Measurements from ENCODE around the gene C5orf63.

C5orf63 gene

GRCh38 chr5:127101935-127102334, 28.6 kb upstream of the C5orf63 start:
- Histone ChIP-seq H3K4me2 (ENCODE audit: low read length) (no peak overlapping the region), H3K4me1 (ENCODE audit: low read length) (no peaks in the 10 kb centered on the region), H3K27me3 (ENCODE audit: low read depth, low read length) (no peaks in the 10 kb centered on the region), H2AFZ (ENCODE audit: low read depth, low read length) (no peak overlapping the region), H3K79me2 (ENCODE audit: low read length) (no peaks in the 10 kb centered on the region), H3K27ac (ENCODE audit: low read length) (no peak overlapping the region), H3K4me3 (ENCODE audit: low read length) (no peak overlapping the region), H3K36me3 (replicated peaks; ENCODE audit: low read depth, low read length) (no peaks in the 10 kb centered on the region), H4K20me1 (ENCODE audit: insufficient read depth, low read length) (no peaks in the 10 kb centered on the region), H3K9me3 (ENCODE audit: insufficient read depth, low read length) (no peaks in the 10 kb centered on the region), H3K9ac (ENCODE audit: low read length) (no peak overlapping the region)
- TF ChIP-seq EZH2phosphoT487 (IDR thresholded peaks at IDR 0.05; ENCODE audit: low read depth) (no peak), CTCF (IDR thresholded peaks at IDR 0.05; ENCODE audit: low read depth, low read length) (no peak)

GRCh38 chr5:127101533-127101932, 28.2 kb upstream of the C5orf63 start:
- H3K4me3 ChIP-seq (ENCODE audit: low read length) = no peak overlapping the region
- no peaks in the 10 kb centered on the region for H4K20me1 ChIP-seq (ENCODE audit: insufficient read depth, low read length)
- H3K4me1 ChIP-seq (ENCODE audit: low read length) = no peaks in the 10 kb centered on the region
- H3K36me3 ChIP-seq (replicated peaks; ENCODE audit: low read depth, low read length) = no peaks in the 10 kb centered on the region
- no peaks in the 10 kb centered on the region for H3K9me3 ChIP-seq (ENCODE audit: insufficient read depth, low read length)
- H3K9ac ChIP-seq (ENCODE audit: low read length) = no peak overlapping the region
- no peak overlapping the region for H2AFZ ChIP-seq (ENCODE audit: low read depth, low read length)
- no peak for TF ChIP-seq CTCF (IDR thresholded peaks at IDR 0.05; ENCODE audit: low read depth, low read length)
- no peak for TF ChIP-seq EZH2phosphoT487 (IDR thresholded peaks at IDR 0.05; ENCODE audit: low read depth)
- H3K27ac ChIP-seq (ENCODE audit: low read length) = no peak overlapping the region
- no peaks in the 10 kb centered on the region for H3K79me2 ChIP-seq (ENCODE audit: low read length)
- no peak overlapping the region for H3K4me2 ChIP-seq (ENCODE audit: low read length)
- H3K27me3 ChIP-seq (ENCODE audit: low read depth, low read length) = no peaks in the 10 kb centered on the region

GRCh38 chr5:127098241-127098640, 24.9 kb upstream of the C5orf63 start:
- H4K20me1 ChIP-seq (ENCODE audit: insufficient read depth, low read length) = no peaks in the 10 kb centered on the region
- no peak overlapping the region for H3K4me3 ChIP-seq (ENCODE audit: low read length)
- TF ChIP-seq CTCF (IDR thresholded peaks at IDR 0.05; ENCODE audit: low read depth, low read length) (no peak), EZH2phosphoT487 (IDR thresholded peaks at IDR 0.05; ENCODE audit: low read depth) (no peak)
- no peak overlapping the region for H3K4me2 ChIP-seq (ENCODE audit: low read length)
- no peak overlapping the region for H3K27ac ChIP-seq (ENCODE audit: low read length)
- no peak overlapping the region for H2AFZ ChIP-seq (ENCODE audit: low read depth, low read length)
- H3K9me3 ChIP-seq (ENCODE audit: insufficient read depth, low read length) = no peaks in the 10 kb centered on the region
- H3K4me1 ChIP-seq (ENCODE audit: low read length) = no peaks in the 10 kb centered on the region
- H3K9ac ChIP-seq (ENCODE audit: low read length) = no peak overlapping the region
- no peaks in the 10 kb centered on the region for H3K27me3 ChIP-seq (ENCODE audit: low read depth, low read length)
- H3K36me3 ChIP-seq (replicated peaks; ENCODE audit: low read depth, low read length) = no peaks in the 10 kb centered on the region
- H3K79me2 ChIP-seq (ENCODE audit: low read length) = no peaks in the 10 kb centered on the region

- H4K20me1 ChIP-seq (ENCODE audit: insufficient read depth, low read length) = no peaks in the 10 kb centered on the region
- H3K9me3 ChIP-seq (ENCODE audit: insufficient read depth, low read length) = no peaks in the 10 kb centered on the region
- H3K4me3 ChIP-seq (ENCODE audit: low read length) = no peak overlapping the region
- H3K27ac ChIP-seq (ENCODE audit: low read length) = no peak overlapping the region
- H3K36me3 ChIP-seq (replicated peaks; ENCODE audit: low read depth, low read length) = no peaks in the 10 kb centered on the region
- H3K4me1 ChIP-seq (ENCODE audit: low read length) = no peaks in the 10 kb centered on the region
- TF ChIP-seq EZH2phosphoT487 (IDR thresholded peaks at IDR 0.05; ENCODE audit: low read depth) (no peak), CTCF (IDR thresholded peaks at IDR 0.05; ENCODE audit: low read depth, low read length) (no peak)
- H3K4me2 ChIP-seq (ENCODE audit: low read length) = no peak overlapping the region
- H2AFZ ChIP-seq (ENCODE audit: low read depth, low read length) = no peak overlapping the region
- no peaks in the 10 kb centered on the region for H3K79me2 ChIP-seq (ENCODE audit: low read length)
- no peak overlapping the region for H3K9ac ChIP-seq (ENCODE audit: low read length)
- H3K27me3 ChIP-seq (ENCODE audit: low read depth, low read length) = no peaks in the 10 kb centered on the region
Measured at GRCh38 chr5:127097278-127097677, 24.0 kb upstream of the C5orf63 start.

All from OCI-LY3 (cell line).